WI38 (cell line): Measurements from ENCODE around the gene SINHCAF.

Experiments used
- H3K4me3 ChIP-seq: 2 replicates; pipeline ENCODE4 v1.5.1; 2011; ENCODE audit warnings: low read depth, mild to moderate bottlenecking, control low read depth, low read length
- CTCF ChIP-seq: IDR thresholded peaks from 2 replicates; pipeline ENCODE4 v1.5.1; 2012; ENCODE audit warnings: low read depth, mild to moderate bottlenecking, control low read depth, low read length

The SINHCAF gene

DNA sequence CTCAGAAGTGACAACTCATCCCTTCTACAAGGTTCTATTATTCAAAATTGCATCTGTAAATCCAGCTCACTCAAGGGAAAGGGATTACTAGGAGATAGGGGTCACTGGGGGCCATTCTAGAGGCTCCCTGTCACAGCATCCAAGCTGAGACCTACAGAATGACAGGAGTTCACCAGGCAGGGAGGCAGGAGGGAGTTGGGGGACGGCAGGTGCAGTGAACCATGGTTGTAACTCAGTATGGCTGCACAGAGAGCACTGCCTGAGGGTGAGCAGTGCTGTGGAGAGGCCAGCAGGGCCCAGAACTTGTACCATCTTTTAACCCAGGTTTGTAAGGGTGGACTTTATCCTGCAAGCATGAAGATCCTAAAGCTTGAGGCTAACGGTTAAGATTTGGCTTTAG, 37.9 kb upstream of the SINHCAF start:
- TF ChIP-seq CTCF, result no peak
- H3K4me3 ChIP-seq, result no peak overlapping the region

DNA sequence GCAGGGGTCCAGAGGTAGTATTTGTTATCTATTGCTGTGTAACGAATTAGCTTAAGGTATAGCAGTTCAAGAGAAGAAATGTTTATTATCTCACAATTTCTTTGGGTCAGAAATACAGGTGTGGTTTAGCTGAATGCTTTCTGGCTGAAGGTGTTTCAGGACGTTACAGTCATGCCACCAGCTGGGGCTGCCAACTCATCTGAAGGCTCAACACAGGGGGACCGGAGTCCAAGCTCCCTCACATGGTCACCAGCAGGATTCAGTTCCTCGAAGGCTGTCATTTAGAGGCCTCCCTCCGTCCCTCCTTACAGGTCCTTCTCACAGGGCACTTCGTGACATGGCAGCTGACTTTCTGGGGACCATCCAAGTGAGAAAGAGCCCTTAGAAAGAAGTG, 37.5 kb upstream of the SINHCAF start:
- no peak overlapping the region for H3K4me3 ChIP-seq
- no peak for TF ChIP-seq CTCF

DNA sequence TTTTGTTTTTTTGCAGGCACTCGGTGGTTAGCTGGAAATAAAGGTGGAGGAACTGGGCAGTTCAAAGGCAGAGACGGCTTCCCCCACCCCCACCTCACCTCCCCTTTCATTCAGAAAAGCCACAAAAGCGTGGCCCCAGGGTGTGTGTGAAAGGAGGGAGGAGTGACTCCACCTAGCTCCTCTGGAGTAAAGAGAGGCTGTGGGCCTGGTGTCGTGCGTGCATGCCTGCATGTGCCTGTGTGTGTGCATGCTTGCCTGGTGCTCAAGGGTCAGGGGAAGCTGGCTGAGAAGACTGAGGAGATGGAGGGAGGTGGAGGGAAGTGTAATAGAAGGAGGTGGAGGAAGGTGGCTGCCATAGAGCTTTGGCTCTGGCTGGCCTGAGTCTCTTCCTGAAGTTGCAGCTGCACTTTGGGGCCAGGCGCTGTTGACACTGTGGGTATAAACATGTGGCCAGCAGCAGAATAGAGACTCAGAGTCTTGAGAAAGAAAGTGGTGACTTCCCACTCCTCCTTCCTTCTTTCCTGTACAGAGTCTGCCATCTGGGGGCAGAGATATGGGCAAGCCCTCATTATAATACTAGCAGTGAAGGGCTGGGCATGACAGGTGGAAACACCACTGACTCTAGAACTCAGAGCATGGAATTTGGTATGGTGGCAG, 36.9 kb upstream of the SINHCAF start:
- no peak overlapping the region for H3K4me3 ChIP-seq
- TF ChIP-seq CTCF, result no peak

DNA sequence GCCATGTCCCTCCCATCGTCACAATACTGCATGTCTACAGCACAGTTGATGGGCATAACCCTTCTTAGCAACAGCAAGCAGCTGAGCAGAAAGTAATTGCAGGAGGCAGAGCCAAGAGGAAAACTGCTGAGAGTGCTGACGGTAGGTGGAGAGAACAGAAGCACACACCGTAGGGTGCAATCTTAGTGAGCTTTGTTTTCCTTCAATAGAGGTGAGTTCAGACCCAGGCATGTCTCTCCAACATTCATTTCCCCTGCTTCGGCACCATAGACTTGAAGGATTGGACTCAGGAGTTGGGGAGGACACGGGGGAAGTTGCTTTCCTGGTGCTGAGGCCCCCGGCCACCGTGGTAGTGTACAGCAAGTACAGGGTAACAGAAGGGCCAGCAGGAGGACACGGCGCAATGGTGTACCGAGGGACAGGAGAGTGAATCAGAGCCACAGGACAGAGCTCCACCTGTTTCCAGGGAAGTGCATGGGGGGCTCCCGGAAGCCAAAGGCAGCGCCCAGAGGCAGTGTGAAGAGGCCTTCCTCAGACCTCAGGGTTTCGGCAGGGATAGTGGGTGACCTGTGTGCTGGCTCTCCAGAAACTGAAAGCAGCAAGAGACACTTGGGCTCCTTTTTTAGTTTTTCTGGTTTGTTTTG, 36.3 kb upstream of the SINHCAF start:
- TF ChIP-seq CTCF, result no peak
- no peak overlapping the region for H3K4me3 ChIP-seq

- H3K4me3 ChIP-seq, result no peak overlapping the region
- TF ChIP-seq CTCF, result no peak
These were observed 35.8 kb upstream of the SINHCAF start for GRCh38 chr12:31361730-31362114.

- H3K4me3 ChIP-seq, result no peak overlapping the region
- no peak for TF ChIP-seq CTCF
These were observed 29.8 kb upstream of the SINHCAF start for GRCh38 chr12:31355747-31356107.
